NCI-H2107 treated with DMSO at 0.1 percent for 48 hours (cell line): Measurements from ENCODE around the gene GNAI2.
"Not testable (repeated sequence)": the region's sequence is repeated elsewhere in the genome, so short reads cannot be mapped to it uniquely, and the experiment has no call there.

ENCODE experiments used
- DNase-seq: peaks from one replicate; lab custom pipeline; 2025; ENCODE audit not compliant: unreplicated experiment; lab: John Stamatoyannopoulos, UW

GNAI2 gene

GRCh38 chr3:50244813-50245212, 8.8 kb downstream of the GNAI2 start:
- not testable (repeated sequence) for DNase-seq

GRCh38 chr3:50245251-50245745, 9.3 kb downstream of the GNAI2 start:
- no peak for DNase-seq

GRCh38 chr3:50245831-50246516, 10.0 kb downstream of the GNAI2 start:
- DNase-seq, result peak; percentile 29

GRCh38 chr3:50246517-50246954, 10.5 kb downstream of the GNAI2 start:
- DNase-seq, result no peak

GRCh38 chr3:50248387-50248786, 12.4 kb downstream of the GNAI2 start:
- DNase-seq, result no peak

GRCh38 chr3:50249457-50249856, 13.5 kb downstream of the GNAI2 start:
- no peak for DNase-seq

GRCh38 chr3:50250514-50250913, 14.5 kb downstream of the GNAI2 start:
- DNase-seq, result no peak

- DNase-seq, result no peak
Measured at GRCh38 chr3:50251220-50251619, 15.2 kb downstream of the GNAI2 start.

GRCh38 chr3:50254577-50255250, 18.7 kb downstream of the GNAI2 start:
- no peak for DNase-seq

GRCh38 chr3:50255251-50255615, 19.2 kb downstream of the GNAI2 start:
- DNase-seq, result no peak

GRCh38 chr3:50256978-50257890, 21.2 kb downstream of the GNAI2 start:
- DNase-seq, result no peak

GRCh38 chr3:50258029-50258680, 22.2 kb downstream of the GNAI2 start:
- DNase-seq, result no peak

- no peak for DNase-seq
Measured at GRCh38 chr3:50258979-50259378, 23.0 kb downstream of the GNAI2 start.

- DNase-seq, result no peak
Measured at GRCh38 chr3:50259432-50260026, 23.5 kb downstream of the GNAI2 start.

- peak; percentile 22 for DNase-seq
Measured at GRCh38 chr3:50260027-50260941, 24.3 kb downstream of the GNAI2 start.

GRCh38 chr3:50260942-50261441, 25.0 kb downstream of the GNAI2 start:
- no peak for DNase-seq

- DNase-seq, result no peak
Measured at GRCh38 chr3:50261505-50261904, 25.5 kb downstream of the GNAI2 start.

- not testable (repeated sequence) for DNase-seq
Measured at GRCh38 chr3:50262200-50262599, 26.2 kb downstream of the GNAI2 start.

- no peak for DNase-seq
Measured at GRCh38 chr3:50262778-50263177, 26.8 kb downstream of the GNAI2 start.
